H9 (cell line): Measurements from ENCODE around the gene VIPR2. TPM values are rescaled to one million over a fixed set of nuclear protein-coding genes. Genes with fewer than 3 reads are reported as not detected.

Experiments
- DNase-seq: peaks from one replicate; pipeline ENCODE4 v3.0.0-alpha.2; 2017
- H2AFZ ChIP-seq: one replicate; pipeline ENCODE4 v1.6.1; 2013; ENCODE audit warnings: mild to moderate bottlenecking, low read length, control low read depth, moderate library complexity
- H2AK5ac ChIP-seq: 2 replicates; pipeline ENCODE4 v1.6.1; 2013; ENCODE audit warnings: low read length, control low read depth, mixed read lengths; ENCODE audit not compliant: insufficient read length
- H2BK120ac ChIP-seq: one replicate; pipeline ENCODE4 v1.6.1; 2013; ENCODE audit warnings: low read depth, mild to moderate bottlenecking, low read length, control low read depth, inconsistent platforms; ENCODE audit not compliant: poor library complexity, severe bottlenecking
- H2BK12ac ChIP-seq: 2 replicates; pipeline ENCODE4 v1.6.1; 2013; ENCODE audit warnings: low read length, control low read depth, mixed read lengths, low read depth; ENCODE audit not compliant: insufficient read length
- H2BK15ac ChIP-seq: 2 replicates; pipeline ENCODE4 v1.6.1; 2013; ENCODE audit warnings: low read depth, low read length, control low read depth
- H2BK20ac ChIP-seq: one replicate; pipeline ENCODE4 v1.6.1; 2013; ENCODE audit warnings: low read depth, mild to moderate bottlenecking, low read length, control low read depth, inconsistent platforms; ENCODE audit not compliant: poor library complexity, severe bottlenecking
- H2BK5ac ChIP-seq: 2 replicates; pipeline ENCODE4 v1.6.1; 2013; ENCODE audit warnings: low read length, control low read depth, mixed read lengths; ENCODE audit not compliant: insufficient read length
- H3K14ac ChIP-seq: 2 replicates; pipeline ENCODE4 v1.6.1; 2013; ENCODE audit warnings: low read length, control low read depth; ENCODE audit not compliant: insufficient read depth
- H3K18ac ChIP-seq: 2 replicates; pipeline ENCODE4 v1.6.1; 2013; ENCODE audit warnings: low read depth, mild to moderate bottlenecking, mixed read lengths, low read length, control low read depth; ENCODE audit not compliant: insufficient read length
- H3K23ac ChIP-seq: 2 replicates; pipeline ENCODE4 v1.6.1; 2013; ENCODE audit warnings: low read length, control low read depth, mixed read lengths, low read depth; ENCODE audit not compliant: insufficient read length
- H3K23me2 ChIP-seq: 2 replicates; pipeline ENCODE4 v1.6.1; 2013; ENCODE audit warnings: low read depth, mild to moderate bottlenecking, mixed read lengths, low read length, control low read depth; ENCODE audit not compliant: insufficient read length, poor library complexity, severe bottlenecking
- H3K27ac ChIP-seq: 2 replicates; pipeline ENCODE4 v1.5.1; 2013; ENCODE audit warnings: low read length, control low read depth, mixed read lengths, low read depth; ENCODE audit not compliant: insufficient read length
- H3K27me3 ChIP-seq: 2 replicates; pipeline ENCODE4 v1.6.1; 2013; ENCODE audit warnings: low read length, control low read depth, inconsistent platforms; ENCODE audit not compliant: insufficient read depth
- H3K4ac ChIP-seq: 2 replicates; pipeline ENCODE4 v1.6.1; 2013; ENCODE audit warnings: low read depth, mild to moderate bottlenecking, control low read depth, inconsistent platforms, low read length, moderate library complexity
- H3K4me1 ChIP-seq: 2 replicates; pipeline ENCODE4 v1.6.1; 2013; ENCODE audit warnings: low read length, control low read depth, inconsistent platforms; ENCODE audit not compliant: insufficient read depth
- H3K4me2 ChIP-seq: 2 replicates; pipeline ENCODE4 v1.6.1; 2013; ENCODE audit warnings: low read length, control low read depth, mixed read lengths; ENCODE audit not compliant: insufficient read length, insufficient read depth
- H3K56ac ChIP-seq: 2 replicates; pipeline ENCODE4 v1.6.1; 2013; ENCODE audit warnings: low read depth, mild to moderate bottlenecking, mixed read lengths, low read length, control low read depth; ENCODE audit not compliant: insufficient read length
- H3K79me1 ChIP-seq: 2 replicates; pipeline ENCODE4 v1.6.1; 2013; ENCODE audit warnings: low read depth, mild to moderate bottlenecking, moderate library complexity, low read length, control low read depth, inconsistent platforms; ENCODE audit not compliant: insufficient read depth, poor library complexity, severe bottlenecking
- H3K79me2 ChIP-seq: 2 replicates; pipeline ENCODE4 v1.6.1; 2013; ENCODE audit warnings: low read length, control low read depth, inconsistent platforms; ENCODE audit not compliant: insufficient read depth
- H3K9ac ChIP-seq: 2 replicates; pipeline ENCODE4 v1.6.1; 2013; ENCODE audit warnings: low read length, control low read depth, mixed read lengths; ENCODE audit not compliant: insufficient read length; ENCODE audit errors: extremely low read depth
- H3K9me3 ChIP-seq: one replicate; pipeline ENCODE4 v1.6.1; 2013; ENCODE audit warnings: low read depth, low read length, inconsistent platforms; ENCODE audit not compliant: control insufficient read depth
- H3T11ph ChIP-seq: one replicate; pipeline ENCODE4 v1.6.1; 2013; ENCODE audit warnings: mild to moderate bottlenecking, low read length, control low read depth, inconsistent platforms
- H4K20me1 ChIP-seq: one replicate; pipeline ENCODE4 v1.6.1; 2013; ENCODE audit not compliant: control insufficient read depth, insufficient read length, insufficient read depth
- H4K5ac ChIP-seq: 2 replicates; pipeline ENCODE4 v1.6.1; 2013; ENCODE audit warnings: low read depth, mild to moderate bottlenecking, mixed read lengths, low read length, control low read depth; ENCODE audit not compliant: insufficient read length
- H4K8ac ChIP-seq: replicated peaks from 2 replicates; pipeline ENCODE4 v1.6.1; 2013; ENCODE audit warnings: low read length, control low read depth, mixed read lengths, low read depth; ENCODE audit not compliant: insufficient read length
- H4K91ac ChIP-seq: 2 replicates; pipeline ENCODE4 v1.6.1; 2013; ENCODE audit warnings: low read depth, mild to moderate bottlenecking, moderate library complexity, mixed read lengths, low read length, control low read depth; ENCODE audit not compliant: insufficient read length
- H3K27ac Mint-ChIP-seq, 3 experiments: 2 replicates in 2 of 3; 3 replicates in 1 of 3; pipeline ENCODE4 v1.8.0; 2020 to 2021; ENCODE audit warnings: mixed read lengths in 3 of 3, mild to moderate bottlenecking in 1 of 3, moderate library complexity in 1 of 3
- H3K27me3 Mint-ChIP-seq: 2 replicates; pipeline ENCODE4 v1.8.0; 2021; ENCODE audit warnings: low read depth, mild to moderate bottlenecking, moderate library complexity, mixed read lengths
- H3K36me3 Mint-ChIP-seq, 3 experiments: 2 replicates in 2 of 3; 3 replicates in 1 of 3; pipeline ENCODE4 v1.8.0; 2020 to 2021; ENCODE audit warnings: low read depth in 3 of 3, mixed read lengths in 3 of 3; ENCODE audit not compliant: insufficient read depth in 1 of 3
- H3K4me1 Mint-ChIP-seq, 2 experiments: 2 replicates each; pipeline ENCODE4 v1.8.0; 2020; ENCODE audit warnings: mixed read lengths in 2 of 2
- H3K4me3 Mint-ChIP-seq, 2 experiments: 2 replicates in 1 of 2; 3 replicates in 1 of 2; pipeline ENCODE4 v1.8.0; 2020 to 2021; ENCODE audit warnings: mild to moderate bottlenecking in 2 of 2, mixed read lengths in 2 of 2, moderate library complexity in 1 of 2
- H3K9me3 Mint-ChIP-seq, 2 experiments: 2 replicates in 1 of 2; 3 replicates in 1 of 2; pipeline ENCODE4 v1.8.0; 2020; ENCODE audit warnings: mild to moderate bottlenecking in 2 of 2, mixed read lengths in 2 of 2, moderate library complexity in 1 of 2
- CTCF ChIP-seq: fragments of 200-600 bp; sonication (generic); conservative IDR thresholded peaks from 3 replicates; pipeline ENCODE4 v1.8.0; 2021; ENCODE audit warnings: antibody characterized with exemption, mild to moderate bottlenecking
- WGBS: extraction: QIAGEN DNeasy Blood & Tissue Kit; methylation state at CpG from one replicate; pipeline ENCODE4 v1.1.7; 2013; ENCODE audit warnings: missing lambda C conversion rate, low lambda C conversion rate, mixed read lengths; ENCODE audit not compliant: insufficient read length; ENCODE audit errors: extremely low coverage; 5-methylcytosine and 5-hydroxymethylcytosine counted together
- total RNA-seq: library from RNA; stranded (reverse); gene quantifications from 2 replicates; pipeline ENCODE4 v1.2.1, GENCODE V29; 2021

VIPR2 gene
- total RNA-seq, 1 experiment from 2014 or later, result 1.6 TPM

GRCh38 chr7:159086301-159086925, 58.3 kb downstream of the VIPR2 start:
- no peak overlapping the region for H3T11ph ChIP-seq
- no peak overlapping the region for H2AK5ac ChIP-seq
- H3K79me2 ChIP-seq, result no peaks in the 10 kb centered on the region
- H2BK15ac ChIP-seq, result no peak overlapping the region
- H3K14ac ChIP-seq, result no peak overlapping the region
- H2BK20ac ChIP-seq, result no peak overlapping the region
- H3K27me3 ChIP-seq, result no peaks in the 10 kb centered on the region
- no peak overlapping the region for H4K8ac ChIP-seq
- TF ChIP-seq CTCF, result no peak
- no peak overlapping the region for H2AFZ ChIP-seq
- H3K23me2 ChIP-seq, result no peaks in the 10 kb centered on the region
- no CpG with 5 or more reads among the region's 10 CpGs for WGBS
- H4K91ac ChIP-seq, result no peak overlapping the region
- H3K18ac ChIP-seq, result no peak overlapping the region
- no peak overlapping the region for H2BK120ac ChIP-seq
- H2BK12ac ChIP-seq, result no peak overlapping the region
- no peak overlapping the region for H3K27ac ChIP-seq
- no peak overlapping the region for H2BK5ac ChIP-seq
- no peak overlapping the region for H4K5ac ChIP-seq
- 0 out of 7 replicates have a peak overlapping the region, but pooled peaks of 1 of the 3 experiments have one; percentile 74 for H3K27ac Mint-ChIP-seq
- no peak overlapping the region for H3K23ac ChIP-seq
- H3K9me3 ChIP-seq, result no peaks in the 10 kb centered on the region
- peak; percentile 20 for DNase-seq
- H3K4me3 Mint-ChIP-seq, result no peak overlapping the region
- no peaks in the 10 kb centered on the region for H4K20me1 ChIP-seq
- H3K27me3 Mint-ChIP-seq, result no peaks in the 10 kb centered on the region; the same call in 1 of the 2 replicates
- H3K4me2 ChIP-seq, result no peak overlapping the region
- H3K4me1 ChIP-seq, result no peaks in the 10 kb centered on the region
- no peaks in the 10 kb centered on the region; a peak in 1 of 5 replicates for H3K9me3 Mint-ChIP-seq
- H3K9ac ChIP-seq, result no peak overlapping the region
- no peaks in the 10 kb centered on the region; a peak in 1 of 4 replicates for H3K4me1 Mint-ChIP-seq
- H3K36me3 Mint-ChIP-seq, result no peaks in the 10 kb centered on the region; a peak in 1 of 7 replicates
- H3K4ac ChIP-seq, result no peak overlapping the region
- H3K79me1 ChIP-seq, result no peaks in the 10 kb centered on the region
- H3K56ac ChIP-seq, result no peak overlapping the region
